GM12892 (cell line): Measurements from ENCODE around the gene MAEA.

Experiments
- POLR2AphosphoS5 ChIP-seq: IDR thresholded peaks from 2 replicates; pipeline ENCODE4 v1.6.1; 2011; ENCODE audit warnings: low read depth, low read length, control low read depth
- TAF1 ChIP-seq: IDR thresholded peaks from 2 replicates; pipeline ENCODE4 v1.6.1; 2011; ENCODE audit warnings: low read depth, mild to moderate bottlenecking, control low read depth, low read length, borderline replicate concordance

DNA sequence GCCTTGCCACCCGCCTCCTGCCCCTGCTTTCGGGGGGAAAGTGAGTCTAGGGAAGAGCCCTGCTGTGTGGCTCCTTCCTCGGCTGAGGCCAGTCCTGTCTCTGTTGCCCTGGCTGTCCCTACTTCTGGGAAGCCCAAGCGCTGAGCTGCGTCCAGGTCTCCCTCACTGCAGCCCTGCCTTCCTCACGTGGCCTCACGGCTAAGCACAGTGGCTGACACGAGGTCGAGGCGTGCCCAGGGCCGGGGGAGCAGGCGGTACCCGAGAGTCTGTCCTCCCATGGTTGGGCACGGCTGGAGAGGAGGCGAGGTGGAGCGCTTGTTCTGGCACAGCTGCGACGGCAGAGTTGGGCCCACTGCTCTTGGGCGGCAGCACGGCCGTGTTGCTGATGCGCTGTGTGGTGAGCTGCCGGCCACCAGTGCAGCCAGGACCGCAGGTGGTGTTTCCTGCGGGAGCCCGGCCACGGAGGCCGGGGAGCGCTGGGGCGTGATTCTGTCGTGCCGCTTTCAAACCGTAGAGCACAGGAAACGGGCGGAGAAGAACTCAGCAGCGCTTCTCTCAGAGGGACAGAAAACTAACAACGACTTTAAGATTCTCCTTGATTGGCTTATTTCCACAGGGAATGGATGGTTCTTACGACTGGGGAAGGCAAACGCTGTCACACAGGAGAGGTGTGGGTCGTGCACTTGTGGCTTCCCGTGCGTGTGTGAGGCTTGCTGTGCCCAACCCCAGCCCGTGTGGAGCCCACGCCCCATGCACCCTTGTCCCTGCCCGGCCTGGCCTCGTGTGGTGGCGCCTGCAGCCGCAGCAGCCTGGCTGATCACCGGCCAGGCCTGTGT lies 21.3 kb downstream of the MAEA start:
- TF ChIP-seq TAF1 (no peak), POLR2AphosphoS5 (no peak)
